BLaER1 (cell line): ENCODE measurements around the gene KSR2.
"Not testable (repeated sequence)": the region's sequence is repeated elsewhere in the genome, so short reads cannot be mapped to it uniquely, and the experiment has no call there.

Experiments used
- H3K27ac ChIP-seq: shearing (Covaris generic); formaldehyde crosslinking; 2 replicates; pipeline ENCODE4 v1.8.1; 2022
- H3K27me3 ChIP-seq: shearing (Covaris generic); formaldehyde crosslinking; 2 replicates; pipeline ENCODE4 v1.8.1; 2022
- H3K36me3 ChIP-seq: shearing (Covaris generic); formaldehyde crosslinking; 2 replicates; pipeline ENCODE4 v1.8.1; 2022
- H3K4me1 ChIP-seq: shearing (Covaris generic); formaldehyde crosslinking; 2 replicates; pipeline ENCODE4 v1.8.1; 2022
- H3K4me2 ChIP-seq: shearing (Covaris generic); formaldehyde crosslinking; 2 replicates; pipeline ENCODE4 v1.8.1; 2022
- H3K4me3 ChIP-seq: shearing (Covaris generic); formaldehyde crosslinking; 2 replicates; pipeline ENCODE4 v1.8.1; 2022
- H3K9ac ChIP-seq: shearing (Covaris generic); formaldehyde crosslinking; 2 replicates; pipeline ENCODE4 v1.8.1; 2022
- H3K9me3 ChIP-seq: shearing (Covaris generic); formaldehyde crosslinking; 2 replicates; pipeline ENCODE4 v1.8.1; 2022
- H4K20me1 ChIP-seq: shearing (Covaris generic); formaldehyde crosslinking; 2 replicates; pipeline ENCODE4 v1.8.1; 2022
- Cebpa-rat ChIP-seq: shearing (Covaris generic); IDR thresholded peaks from 2 replicates; pipeline ENCODE4 v1.8.1; 2022

The KSR2 gene

GRCh38 chr12:117896009-117896408 lies 72.8 kb downstream of the KSR2 start:
- no peak for TF ChIP-seq Cebpa-rat
- Histone ChIP-seq H3K36me3 (no peaks in the 10 kb centered on the region), H3K27ac (no peak overlapping the region), H3K27me3 (no peaks in the 10 kb centered on the region), H3K9ac (no peak overlapping the region), H3K4me2 (peak overlapping the region; percentile 80), H3K4me3 (no peak overlapping the region), H3K4me1 (peaks cover 36% of the 10 kb centered on the region), H4K20me1 (no peaks in the 10 kb centered on the region), H3K9me3 (peaks cover 22% of the 10 kb centered on the region)

DNA sequence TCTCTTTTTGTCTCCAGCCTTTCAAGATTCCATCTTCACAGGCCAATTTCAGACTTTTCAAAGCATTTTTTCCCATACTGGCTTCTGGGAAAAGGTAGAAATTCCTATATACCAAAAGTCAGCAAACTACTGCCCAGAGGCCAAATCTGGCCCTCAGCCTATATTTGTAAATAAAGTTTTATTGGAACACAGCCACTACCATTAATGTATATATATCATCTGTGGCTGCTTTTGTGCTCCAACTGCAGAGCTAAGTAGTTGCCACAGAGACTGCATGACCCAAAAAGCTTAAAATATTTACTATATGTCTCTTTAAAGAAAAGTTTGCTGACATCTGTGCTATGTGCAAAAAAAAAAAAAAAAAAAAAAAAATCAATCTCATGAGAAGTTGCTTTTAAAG lies 76.3 kb downstream of the KSR2 start:
- no peak overlapping the region for H3K4me2 ChIP-seq
- H4K20me1 ChIP-seq, result no peaks in the 10 kb centered on the region
- no peak for TF ChIP-seq Cebpa-rat
- H3K27ac ChIP-seq, result no peak overlapping the region
- H3K4me3 ChIP-seq, result no peak overlapping the region
- no peak overlapping the region for H3K9ac ChIP-seq
- H3K9me3 ChIP-seq, result peaks cover 10% of the 10 kb centered on the region
- no peaks in the 10 kb centered on the region for H3K36me3 ChIP-seq
- no peaks in the 10 kb centered on the region for H3K27me3 ChIP-seq
- H3K4me1 ChIP-seq, result peaks cover 61% of the 10 kb centered on the region

DNA sequence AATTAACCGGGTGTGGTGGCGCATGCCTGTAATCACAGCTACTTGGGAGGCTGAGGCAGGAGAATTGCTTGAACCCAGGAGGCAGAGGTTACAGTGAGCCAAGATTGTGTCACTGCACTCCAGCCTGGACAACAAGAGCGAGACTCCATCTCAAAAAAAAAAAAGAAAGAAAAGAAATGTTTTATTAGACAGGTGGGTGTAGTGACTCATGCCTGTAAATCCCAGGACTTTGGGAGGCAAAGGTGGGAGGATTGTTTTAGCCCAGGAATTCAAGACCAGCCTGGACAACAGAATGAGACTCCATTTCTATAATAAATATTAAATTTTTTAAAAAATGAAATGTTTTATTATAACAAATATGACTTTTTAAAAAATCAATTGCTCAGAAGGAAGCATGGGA lies 77.5 kb downstream of the KSR2 start:
- H3K27me3 ChIP-seq, H3K9ac ChIP-seq, H3K9me3 ChIP-seq, H4K20me1 ChIP-seq, H3K36me3 ChIP-seq, H3K4me3 ChIP-seq: not testable (repeated sequence)
- Histone ChIP-seq H3K4me1 (peaks cover 57% of the 10 kb centered on the region), H3K27ac (peak overlapping the region; percentile 73), H3K4me2 (peak overlapping the region; percentile 83; the same call in 1 of the 2 replicates)

- Histone ChIP-seq H3K27me3 (no peaks in the 10 kb centered on the region), H4K20me1 (no peaks in the 10 kb centered on the region), H3K36me3 (no peaks in the 10 kb centered on the region), H3K9me3 (peaks cover 10% of the 10 kb centered on the region), H3K9ac (no peak overlapping the region), H3K4me3 (no peak overlapping the region), H3K4me1 (peaks cover 51% of the 10 kb centered on the region), H3K4me2 (peak overlapping the region; percentile 83), H3K27ac (peak overlapping the region; percentile 73; the same call in 1 of the 2 replicates)
- TF ChIP-seq Cebpa-rat, result no peak
Measured at GRCh38 chr12:117890644-117891043, 78.1 kb downstream of the KSR2 start.

DNA sequence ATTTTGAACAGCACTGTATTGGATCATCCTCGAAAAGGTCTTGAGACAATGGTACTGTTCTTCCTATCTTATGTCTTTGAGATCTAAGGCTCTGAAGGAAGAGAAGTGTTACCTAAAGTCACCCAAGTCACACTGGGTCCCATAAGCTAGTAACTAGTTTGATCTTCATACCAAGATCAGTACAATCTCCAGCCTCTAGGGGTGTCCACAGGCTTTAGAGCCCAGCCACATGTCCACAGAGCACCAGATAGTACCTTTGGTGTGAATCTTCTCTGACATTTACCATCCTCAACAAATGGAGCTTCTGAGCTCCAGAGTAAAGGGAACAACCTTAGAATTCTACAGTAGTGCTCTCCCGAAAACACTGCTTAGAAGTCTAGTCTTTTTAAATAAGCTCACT lies 78.7 kb downstream of the KSR2 start:
- Histone ChIP-seq H3K27me3 (no peaks in the 10 kb centered on the region), H4K20me1 (no peaks in the 10 kb centered on the region), H3K36me3 (no peaks in the 10 kb centered on the region), H3K4me1 (peaks cover 53% of the 10 kb centered on the region), H3K9ac (peak overlapping the region; percentile 43; the same call in 1 of the 2 replicates), H3K27ac (peak overlapping the region; percentile 73), H3K4me2 (peak overlapping the region; percentile 83), H3K4me3 (no peak overlapping the region), H3K9me3 (peaks cover 10% of the 10 kb centered on the region)
- no peak for TF ChIP-seq Cebpa-rat

DNA sequence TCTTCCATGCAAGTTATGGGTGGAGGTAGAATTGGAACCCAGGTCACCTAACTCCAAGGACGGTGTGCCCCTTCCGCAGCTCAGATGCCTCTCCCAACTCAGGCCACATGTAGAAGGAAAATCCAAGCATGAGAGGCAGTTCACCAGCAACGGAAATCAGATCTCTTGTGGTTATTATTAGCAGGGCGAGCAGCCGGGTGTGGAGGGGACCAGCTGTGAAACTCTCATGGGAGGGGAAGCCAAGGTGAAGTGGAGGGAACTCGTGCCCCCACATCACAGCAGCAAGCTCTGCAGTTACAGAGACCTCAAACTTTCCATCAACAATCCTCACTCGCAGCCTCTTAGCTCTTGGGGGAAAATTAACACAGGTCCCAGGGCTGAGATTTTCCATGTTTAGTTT lies 79.7 kb downstream of the KSR2 start:
- peak overlapping the region; percentile 43; the same call in 1 of the 2 replicates for H3K9ac ChIP-seq

DNA sequence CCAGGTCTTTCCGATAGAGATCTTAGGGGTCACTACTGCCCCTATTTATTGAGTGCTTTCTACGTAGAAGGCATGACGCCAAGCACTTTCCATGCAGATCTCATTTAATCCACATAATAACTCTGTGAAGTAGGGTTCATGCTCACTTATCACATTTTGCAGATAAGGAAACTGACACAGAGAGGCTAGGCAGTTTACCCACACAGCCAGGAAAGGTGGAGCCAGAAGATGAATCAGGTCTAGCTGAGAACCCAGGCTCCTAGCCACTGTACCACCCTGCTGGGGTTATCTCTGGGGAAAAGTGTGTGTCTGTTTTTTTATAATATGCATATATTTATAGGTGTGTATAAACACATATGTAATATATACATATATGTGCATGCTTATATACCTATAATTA lies 83.6 kb downstream of the KSR2 start:
- Histone ChIP-seq H3K27me3 (no peaks in the 10 kb centered on the region), H3K36me3 (no peaks in the 10 kb centered on the region), H3K4me3 (no peak overlapping the region), H4K20me1 (no peaks in the 10 kb centered on the region), H3K4me1 (peaks cover 57% of the 10 kb centered on the region), H3K9me3 (peaks cover 4% of the 10 kb centered on the region; the same call in 1 of the 2 replicates), H3K9ac (no peak overlapping the region), H3K4me2 (peak overlapping the region; percentile 31), H3K27ac (0 out of 2 replicates have a peak overlapping the region, but pooled peaks have one; percentile 8)
- TF ChIP-seq Cebpa-rat, result no peak

More for the DNA sequence above, 79.7 kb downstream of the KSR2 start:
- peak overlapping the region; percentile 41 for H3K4me3 ChIP-seq
- H3K36me3 ChIP-seq, result no peaks in the 10 kb centered on the region
- H3K4me2 ChIP-seq, result peak overlapping the region; percentile 83
- TF ChIP-seq Cebpa-rat, result no peak
- peak overlapping the region; percentile 73 for H3K27ac ChIP-seq
- H3K9me3 ChIP-seq, result peaks cover 8% of the 10 kb centered on the region
- H3K27me3 ChIP-seq, result no peaks in the 10 kb centered on the region
- no peaks in the 10 kb centered on the region for H4K20me1 ChIP-seq
- peaks cover 63% of the 10 kb centered on the region for H3K4me1 ChIP-seq

DNA sequence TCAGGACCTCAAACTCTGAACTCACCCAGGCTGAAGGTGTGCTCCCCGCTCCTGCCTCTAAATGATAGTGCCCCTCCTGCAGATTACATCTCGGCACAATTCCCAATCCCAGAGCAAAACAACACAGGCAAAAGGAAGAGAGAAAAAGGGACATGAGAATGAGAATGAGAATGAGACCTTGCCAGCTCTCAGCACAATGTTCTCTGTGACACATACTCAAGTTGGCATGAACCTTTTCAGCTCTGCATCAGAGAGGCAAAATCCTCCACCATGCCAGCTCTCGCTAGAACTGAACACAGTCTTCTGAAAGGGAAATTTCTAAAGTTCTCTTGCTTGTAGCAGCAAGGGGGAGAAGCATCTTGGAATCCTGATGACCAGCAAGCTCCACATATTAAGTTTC lies 84.6 kb downstream of the KSR2 start:
- TF ChIP-seq Cebpa-rat, result no peak
- Histone ChIP-seq H3K9ac (no peak overlapping the region), H3K4me3 (no peak overlapping the region), H4K20me1 (no peaks in the 10 kb centered on the region), H3K36me3 (no peaks in the 10 kb centered on the region), H3K4me1 (peaks cover 47% of the 10 kb centered on the region), H3K27ac (0 out of 2 replicates have a peak overlapping the region, but pooled peaks have one; percentile 8), H3K4me2 (peak overlapping the region; percentile 31), H3K9me3 (peaks cover 4% of the 10 kb centered on the region; the same call in 1 of the 2 replicates), H3K27me3 (no peaks in the 10 kb centered on the region)

GRCh38 chr12:117882603-117883184 lies 86.1 kb downstream of the KSR2 start:
- no peaks in the 10 kb centered on the region for H4K20me1 ChIP-seq
- H3K36me3 ChIP-seq, result no peaks in the 10 kb centered on the region
- H3K4me1 ChIP-seq, result peaks cover 44% of the 10 kb centered on the region
- no peak overlapping the region for H3K9ac ChIP-seq
- H3K9me3 ChIP-seq, result peaks cover 4% of the 10 kb centered on the region; the same call in 1 of the 2 replicates
- no peak overlapping the region for H3K4me2 ChIP-seq
- H3K27me3 ChIP-seq, result no peaks in the 10 kb centered on the region
- no peak overlapping the region for H3K4me3 ChIP-seq
- TF ChIP-seq Cebpa-rat, result no peak
- no peak overlapping the region for H3K27ac ChIP-seq

DNA sequence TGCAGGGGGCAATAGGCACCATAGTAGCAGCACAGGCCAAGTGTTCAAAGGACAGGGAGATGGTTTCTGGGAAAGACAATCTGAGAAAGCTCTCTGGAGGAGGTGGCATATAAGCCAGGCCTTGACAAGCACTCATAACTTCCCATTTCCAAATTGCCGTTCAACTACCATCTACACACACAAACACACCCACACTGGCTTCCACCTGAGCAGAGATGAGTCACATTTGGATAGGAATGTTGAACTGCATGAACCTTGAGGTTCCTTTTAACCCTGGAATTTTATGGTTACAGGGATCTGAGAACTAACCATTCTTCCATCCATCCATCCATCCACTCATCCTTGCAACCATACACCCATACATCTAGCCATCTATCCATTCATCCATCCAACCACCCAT lies 86.6 kb downstream of the KSR2 start:
- Histone ChIP-seq H3K4me2 (no peak overlapping the region), H3K4me3 (no peak overlapping the region), H3K4me1 (peaks cover 42% of the 10 kb centered on the region), H4K20me1 (no peaks in the 10 kb centered on the region), H3K27ac (no peak overlapping the region), H3K9me3 (peaks cover 4% of the 10 kb centered on the region; the same call in 1 of the 2 replicates), H3K27me3 (no peaks in the 10 kb centered on the region), H3K9ac (no peak overlapping the region), H3K36me3 (no peaks in the 10 kb centered on the region)
- no peak for TF ChIP-seq Cebpa-rat

GRCh38 chr12:117881517-117881916 lies 87.3 kb downstream of the KSR2 start:
- no peaks in the 10 kb centered on the region for H3K27me3 ChIP-seq
- H3K4me3 ChIP-seq, result no peak overlapping the region
- no peaks in the 10 kb centered on the region for H3K36me3 ChIP-seq
- no peak overlapping the region for H3K27ac ChIP-seq
- H3K9me3 ChIP-seq, result peaks cover 4% of the 10 kb centered on the region; the same call in 1 of the 2 replicates
- H4K20me1 ChIP-seq, result no peaks in the 10 kb centered on the region
- H3K9ac ChIP-seq, result no peak overlapping the region
- H3K4me1 ChIP-seq, result peaks cover 38% of the 10 kb centered on the region
- no peak for TF ChIP-seq Cebpa-rat
- H3K4me2 ChIP-seq, result no peak overlapping the region
